COLO829 (cell line): ENCODE measurements around the gene ANGPTL4.
"Not testable (repeated sequence)": the region's sequence is repeated elsewhere in the genome, so short reads cannot be mapped to it uniquely, and the experiment has no call there.

Experiments
- DNase-seq: peaks from one replicate; pipeline ENCODE4 v3.0.0; 2012; ENCODE audit warnings: low spot score

Gene ANGPTL4

GRCh38 chr19:8363803-8364771 is at the start of gene ANGPTL4:
Gene ANGPTL4 (plus strand): TSS chr19:8364155. CDS start chr19:8364322, 167 bp downstream.
- no peak for DNase-seq

- not testable (repeated sequence) for DNase-seq
Measured at GRCh38 chr19:8314981-8315640, 48.8 kb upstream of the ANGPTL4 start.

GRCh38 chr19:8316351-8317125 is 47.4 kb upstream of the ANGPTL4 start:
- DNase-seq: no peak

- DNase-seq: not testable (repeated sequence)
Measured at GRCh38 chr19:8318835-8319234, 45.1 kb upstream of the ANGPTL4 start.

GRCh38 chr19:8319807-8320520 is 44.0 kb upstream of the ANGPTL4 start:
- DNase-seq: no peak

- no peak for DNase-seq
Measured at GRCh38 chr19:8320564-8321066, 43.3 kb upstream of the ANGPTL4 start.

- peak; percentile 93 for DNase-seq
Measured at GRCh38 chr19:8321067-8321985, 42.6 kb upstream of the ANGPTL4 start, which contains the start of the genes NDUFA7 and RPS28. Gene NDUFA7 (minus strand): TSS chr19:8321375. CDS start chr19:8321358, 17 bp downstream. Gene RPS28 (plus strand): TSS chr19:8321496. CDS start chr19:8321531, 35 bp downstream.

GRCh38 chr19:8321986-8322637 is 41.8 kb upstream of the ANGPTL4 start:
- no peak for DNase-seq

- DNase-seq: no peak
Measured at GRCh38 chr19:8322638-8322997, 41.3 kb upstream of the ANGPTL4 start.

- DNase-seq: no peak
Measured at GRCh38 chr19:8323781-8324185, 40.2 kb upstream of the ANGPTL4 start.

GRCh38 chr19:8324186-8325050 is 39.5 kb upstream of the ANGPTL4 start:
- DNase-seq: no peak

GRCh38 chr19:8325454-8325853 is 38.5 kb upstream of the ANGPTL4 start:
- DNase-seq: no peak

GRCh38 chr19:8329996-8330395 is 34.0 kb upstream of the ANGPTL4 start:
- DNase-seq: no peak

- DNase-seq: no peak
Measured at GRCh38 chr19:8331263-8331845, 32.6 kb upstream of the ANGPTL4 start.

GRCh38 chr19:8332976-8333766 is 30.8 kb upstream of the ANGPTL4 start:
- no peak for DNase-seq

- no peak for DNase-seq
Measured at GRCh38 chr19:8333767-8334457, 30.0 kb upstream of the ANGPTL4 start.
